Stimulated activated CD8-positive, alpha-beta memory T cell treated with anti-CD3 and anti-CD28 coated beads, Interleukin-12 subunit alpha, Interleukin-12 subunit beta, amount 100 ng/mL, for 24 hours (primary cell): Measurements from ENCODE around the gene TP53TG5.

Experiments used
- DNase-seq: peaks from one replicate; pipeline ENCODE4 v3.0.0-alpha.2; 2020; ENCODE audit errors: extremely low read depth

TP53TG5 gene

GRCh38 chr20:45405571-45406259 lies 27.6 kb upstream of the TP53TG5 start:
- no peak for DNase-seq

GRCh38 chr20:45404438-45404837 lies 26.3 kb upstream of the TP53TG5 start:
- no peak for DNase-seq

DNA sequence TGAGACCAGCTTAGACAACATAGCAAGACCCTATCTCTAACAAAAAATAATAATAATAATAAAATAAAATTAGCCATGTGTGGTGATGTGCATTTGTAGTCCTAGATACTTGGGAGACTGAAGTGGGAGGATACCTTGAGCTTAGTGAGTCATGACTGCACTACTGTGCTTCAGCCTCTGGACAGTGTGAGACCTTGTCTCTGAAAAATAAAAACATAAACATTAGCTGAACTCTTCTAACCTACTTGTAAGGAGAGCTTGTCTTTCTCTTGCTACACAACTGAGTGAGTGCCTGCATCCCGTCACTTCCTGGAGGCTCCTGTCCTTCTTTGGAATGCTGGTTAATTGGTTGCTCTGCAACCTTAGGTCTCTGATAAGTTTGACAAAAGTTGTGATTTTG lies 24.8 kb upstream of the TP53TG5 start:
- no peak for DNase-seq

DNA sequence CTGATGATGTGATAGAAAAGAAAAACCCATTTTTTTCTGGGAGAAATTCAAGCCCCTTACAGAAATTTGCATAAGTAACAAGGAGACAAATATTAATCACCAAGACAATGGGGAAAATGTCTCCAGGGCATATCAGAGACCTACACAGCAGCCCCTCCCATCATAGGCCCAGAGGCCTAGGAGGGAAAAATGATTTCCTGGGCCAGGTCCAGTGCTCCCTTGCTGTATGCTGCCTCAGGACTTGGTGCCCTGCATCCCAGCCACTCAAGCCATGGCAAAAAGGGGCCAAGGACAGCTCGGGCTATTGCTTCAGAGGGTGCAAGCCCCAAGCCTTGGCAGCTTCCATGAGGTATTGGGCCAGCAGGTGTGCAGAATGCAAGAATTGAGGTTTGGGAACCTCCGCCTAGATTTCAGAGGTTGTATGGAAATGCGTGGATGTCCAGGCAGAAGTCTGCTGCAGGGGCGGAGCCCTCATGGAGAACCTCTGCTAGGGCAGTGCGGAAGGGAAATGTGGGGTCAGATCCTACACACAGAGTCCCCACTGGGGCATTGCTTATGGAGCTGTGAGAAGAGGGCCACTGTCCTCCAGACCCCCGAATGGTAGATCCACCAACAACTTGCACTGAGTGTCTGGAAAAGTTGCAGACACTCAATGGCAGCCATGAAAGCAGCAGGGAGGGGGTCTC lies 22.4 kb upstream of the TP53TG5 start:
- DNase-seq: no peak

- no peak for DNase-seq
Measured at GRCh38 chr20:45399018-45399417, 20.9 kb upstream of the TP53TG5 start.

GRCh38 chr20:45395114-45395415 lies 16.9 kb upstream of the TP53TG5 start:
- DNase-seq: no peak

- no peak for DNase-seq
Measured at GRCh38 chr20:45394221-45395113, 16.3 kb upstream of the TP53TG5 start.

DNA sequence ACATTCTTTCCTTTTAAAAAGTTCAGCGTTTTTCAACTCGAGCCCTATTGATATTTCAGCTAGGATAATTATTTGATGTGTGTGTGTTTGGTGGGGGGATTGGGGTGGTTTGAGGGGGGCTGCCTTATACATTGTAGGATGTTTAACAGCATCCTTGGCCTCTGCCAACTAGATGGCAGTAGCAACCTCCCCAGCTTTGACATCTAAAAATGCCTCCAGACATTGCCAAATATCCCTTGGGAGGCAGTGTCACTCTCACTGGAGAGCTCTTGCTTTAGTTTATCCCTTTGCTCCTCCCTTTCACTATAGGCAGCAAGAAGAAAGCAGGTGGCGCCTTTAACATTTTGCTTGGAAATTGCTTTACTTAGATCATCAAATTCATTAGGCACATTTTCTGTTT lies 14.6 kb upstream of the TP53TG5 start:
- no peak for DNase-seq

GRCh38 chr20:45391559-45391958 lies 13.4 kb upstream of the TP53TG5 start:
- DNase-seq: no peak

DNA sequence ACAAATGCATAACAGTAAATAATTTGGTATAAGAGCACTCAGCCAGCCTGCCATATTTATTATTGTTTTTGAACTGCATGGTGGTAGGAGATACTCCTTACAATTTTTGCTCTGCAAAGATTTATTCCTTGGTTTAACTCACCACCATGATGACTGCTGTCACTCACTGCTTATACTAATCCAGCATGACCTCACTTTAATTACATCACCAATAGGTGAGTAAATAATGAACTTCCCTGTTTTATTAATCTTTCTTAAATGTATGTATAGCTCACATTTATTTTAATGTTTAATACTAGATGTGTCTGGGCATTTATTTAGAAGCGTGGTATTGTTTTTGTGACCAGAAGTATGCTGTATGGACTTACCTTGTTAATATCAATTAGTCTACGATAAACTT lies 12.8 kb upstream of the TP53TG5 start:
- DNase-seq: no peak

DNA sequence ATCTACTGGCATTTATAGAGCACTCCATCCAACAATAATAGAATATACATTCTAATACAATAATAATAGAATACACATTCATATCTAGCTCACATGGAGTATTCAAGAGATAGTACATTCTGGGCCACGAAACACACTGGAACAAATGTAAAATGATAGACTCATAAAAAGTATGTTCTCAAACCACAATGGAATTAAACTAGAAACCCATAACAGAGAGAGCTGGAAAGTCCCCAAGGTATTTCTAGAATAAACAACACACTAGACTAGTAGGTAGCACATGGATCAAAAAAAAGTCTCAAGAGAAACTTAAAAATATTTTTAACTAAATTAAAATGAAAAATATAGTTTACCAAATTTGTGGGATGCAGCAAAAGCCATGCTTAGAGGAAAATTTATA lies 9.1 kb upstream of the TP53TG5 start:
- DNase-seq: no peak

GRCh38 chr20:45377269-45377668 lies 856 bp downstream of the TP53TG5 start:
- DNase-seq: no peak

- no peak for DNase-seq
Measured at GRCh38 chr20:45374966-45375365, 3.2 kb downstream of the TP53TG5 start.

- DNase-seq: no peak
Measured at GRCh38 chr20:45374101-45374467, 4.0 kb downstream of the TP53TG5 start.

DNA sequence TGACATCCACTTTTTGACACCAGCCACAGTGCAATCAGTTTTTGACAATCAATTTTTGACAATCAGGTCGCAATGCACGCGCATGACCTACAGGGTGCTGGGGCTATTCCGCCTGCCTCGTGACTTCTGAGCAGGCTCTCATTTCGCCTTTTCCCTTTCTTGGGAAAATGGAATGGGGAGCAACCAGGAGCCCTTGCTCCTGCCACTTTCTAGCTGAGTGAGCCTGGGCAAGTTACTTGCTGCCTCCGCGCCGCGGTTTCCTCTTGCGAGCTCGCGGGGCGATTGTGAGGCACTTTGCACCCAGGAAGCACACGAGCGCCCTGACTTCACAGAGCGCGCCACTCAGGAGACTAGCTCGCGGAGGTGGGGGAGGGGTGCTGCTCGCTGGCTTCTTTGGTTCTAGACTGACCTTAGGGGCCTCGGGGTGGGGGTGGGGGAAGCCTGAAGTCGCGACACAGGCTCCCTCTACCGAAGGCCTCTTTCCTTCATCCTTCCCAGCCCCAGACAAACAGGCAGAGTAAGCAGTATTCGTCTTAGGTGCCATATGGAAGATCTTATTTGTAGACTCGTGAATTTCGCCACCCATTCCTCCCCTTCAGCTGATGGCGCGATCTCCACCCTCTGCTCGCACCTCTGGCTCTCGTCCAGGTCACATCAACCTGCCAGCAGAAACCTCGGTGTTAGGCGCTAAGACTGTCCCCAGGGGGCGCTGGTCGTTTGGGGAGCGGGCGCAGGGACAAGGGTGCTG lies 4.6 kb downstream of the TP53TG5 start:
- DNase-seq: peak; percentile 75

DNA sequence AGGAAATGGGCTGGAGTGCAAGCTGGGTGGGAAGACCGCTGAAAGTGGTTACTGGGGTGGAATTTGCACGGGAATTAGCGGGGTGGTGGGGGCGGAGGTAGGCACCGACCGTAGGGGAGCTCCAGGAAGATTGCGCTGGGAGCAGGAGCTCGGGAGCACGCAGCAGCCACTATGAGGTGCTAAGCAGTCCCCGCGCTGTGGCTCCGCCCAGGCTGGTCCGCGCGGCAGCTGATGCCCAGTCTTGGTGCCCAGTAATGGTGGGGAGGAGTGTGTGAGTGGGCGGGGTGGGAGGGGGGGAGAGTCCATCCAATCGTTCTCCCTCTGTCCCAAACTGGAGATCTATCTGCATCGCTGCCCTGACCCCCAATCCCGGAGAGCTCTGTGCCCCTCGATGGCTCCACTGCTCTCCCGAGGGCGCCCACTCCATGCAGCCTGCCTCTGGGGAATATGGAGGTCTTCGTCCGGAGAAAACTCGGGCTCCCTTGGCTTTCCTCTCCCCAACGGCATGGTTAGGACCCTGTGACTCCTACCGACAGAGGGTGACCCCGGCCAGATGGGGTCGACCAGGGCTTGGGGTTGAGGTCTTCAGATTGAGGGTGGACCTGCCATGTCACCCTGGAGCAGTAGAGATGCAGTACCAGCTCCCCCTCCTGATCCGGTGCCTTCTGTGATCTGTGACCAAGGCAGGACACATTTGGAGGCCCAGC lies 5.3 kb downstream of the TP53TG5 start:
- DNase-seq: no peak

- DNase-seq: no peak
Measured at GRCh38 chr20:45372241-45372640, 5.9 kb downstream of the TP53TG5 start.

GRCh38 chr20:45370571-45371160 lies 7.5 kb downstream of the TP53TG5 start:
- no peak for DNase-seq

DNA sequence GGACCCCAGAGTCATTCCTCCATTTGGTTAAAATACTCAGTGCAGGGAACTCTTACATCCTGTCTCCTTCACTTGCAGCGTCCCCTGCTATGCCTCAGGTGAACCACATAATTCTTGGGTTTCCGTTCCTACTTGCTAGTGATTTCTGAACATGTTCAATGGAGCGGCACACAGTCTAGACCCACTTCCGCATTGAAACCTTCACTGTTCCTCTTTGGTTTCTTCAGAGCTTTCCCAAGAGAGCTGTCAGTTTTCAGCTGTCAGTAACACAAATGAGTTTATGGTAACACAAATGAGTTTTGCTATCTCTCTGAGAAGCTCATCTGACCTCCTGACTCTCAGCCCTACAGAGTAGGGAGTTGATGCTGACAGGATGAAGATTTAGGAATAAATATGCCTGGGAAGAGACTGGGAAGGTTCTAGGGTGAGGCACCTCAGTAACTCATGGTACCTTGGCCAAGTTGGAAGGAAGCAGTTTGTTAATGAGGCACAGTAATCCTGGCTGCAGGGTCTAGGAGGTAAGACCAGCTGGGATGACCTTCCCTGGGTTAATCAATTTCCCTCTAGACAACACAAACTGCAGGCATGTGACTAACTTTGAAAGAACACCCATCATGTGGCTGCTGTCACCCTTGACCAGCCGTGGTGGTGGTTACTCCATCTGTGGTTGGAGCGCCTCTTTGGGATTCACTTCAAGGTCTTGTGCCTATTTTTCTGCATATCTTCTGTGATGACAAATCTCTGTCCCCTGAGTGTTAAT lies 9.7 kb downstream of the TP53TG5 start:
- no peak for DNase-seq

DNA sequence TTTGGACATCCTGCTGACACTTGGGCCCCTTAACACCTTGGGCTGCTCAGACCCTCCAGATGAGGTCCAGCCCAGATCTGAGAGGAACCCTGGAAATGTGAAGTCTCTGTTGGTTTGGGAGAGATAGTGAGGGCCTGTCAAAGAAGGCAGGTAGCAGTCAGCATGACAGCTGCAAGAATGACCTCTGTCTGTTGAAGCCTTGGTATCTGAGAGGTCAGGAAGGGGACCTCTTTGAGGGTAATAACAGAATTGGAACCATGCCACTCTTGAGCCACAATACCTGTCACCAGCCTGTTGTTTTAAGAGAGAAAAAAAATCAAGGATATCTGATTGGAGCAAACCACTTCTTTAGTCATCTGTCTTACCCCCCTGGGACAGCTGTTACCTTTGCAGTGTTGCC lies 11.0 kb downstream of the TP53TG5 start:
- no peak for DNase-seq
